SK-N-SH (cell line): ENCODE data around the gene PRKN. TPM values are rescaled to one million over a fixed set of nuclear protein-coding genes. Genes with fewer than 3 reads are reported as not detected.

Source experiments
- CTCF ChIA-PET: fragments of 300-600, 350-600 bp; formaldehyde crosslinking; extraction: SDS; loops from one replicate; lab custom pipeline; 2021; lab: Yijun Ruan, JAX
- POLR2A ChIA-PET: fragments of 350-600 bp; sonication (Branson Sonifier 250); formaldehyde crosslinking; extraction: SDS; loops from one replicate; lab custom pipeline; 2020; ENCODE audit warnings: antibody characterized with exemption, inconsistent platforms; lab: Yijun Ruan, JAX
- DNase-seq: peaks from one replicate; pipeline ENCODE4 v3.0.0; 2012
- H2AFZ ChIP-seq: fragments of 200-600 bp; sonication (generic); 2 replicates; pipeline ENCODE4 v1.8.1; 2016; ENCODE audit warnings: antibody characterized with exemption, mild to moderate bottlenecking, low read depth
- H3F3A ChIP-seq: fragments of 200-600 bp; sonication (generic); replicated peaks from 2 replicates; pipeline ENCODE3; 2016; ENCODE audit warnings: antibody characterized with exemption, mild to moderate bottlenecking; ENCODE audit not compliant: insufficient read depth
- H3K27ac ChIP-seq, 2 experiments: fragments of 200-500 bp in 1 of 2; fragments of 200-600 bp in 1 of 2; sonication (Bioruptor generic) in 1 of 2; sonication (generic), shearing (Covaris generic) in 1 of 2; 2 replicates each; pipeline versions ENCODE4 v1.5.1 to v1.6.1; 2014 to 2016; ENCODE audit warnings: low read depth in 2 of 2, inconsistent platforms in 1 of 2, low read length in 1 of 2, mild to moderate bottlenecking in 1 of 2, mixed read lengths in 1 of 2
- H3K27me3 ChIP-seq: fragments of 200-600 bp; sonication (generic), shearing (Covaris generic); 2 replicates; pipeline ENCODE4 v1.6.1; 2016; ENCODE audit warnings: mixed run types; ENCODE audit not compliant: insufficient read depth
- H3K36me3 ChIP-seq, 2 experiments: fragments of 200-500 bp in 1 of 2; fragments of 200-600 bp in 1 of 2; sonication (Bioruptor generic) in 1 of 2; sonication (generic) in 1 of 2; replicated peaks in 1 of 2; 2 replicates each; pipeline versions ENCODE3 to v1.5.1; 2014 to 2016; ENCODE audit warnings: low read length in 1 of 2, mild to moderate bottlenecking in 1 of 2; ENCODE audit not compliant: insufficient read depth in 2 of 2, control insufficient read depth in 1 of 2
- H3K4me1 ChIP-seq, 2 experiments: fragments of 200-500 bp in 1 of 2; fragments of 200-600 bp in 1 of 2; sonication (Bioruptor generic) in 1 of 2; sonication (generic), shearing (Covaris generic) in 1 of 2; 2 replicates each; pipeline versions ENCODE4 v1.5.1 to v1.6.1; 2014 to 2016; ENCODE audit warnings: low read depth in 1 of 2, low read length in 1 of 2, mixed run types in 1 of 2; ENCODE audit not compliant: insufficient read depth in 2 of 2, control insufficient read depth in 1 of 2
- H3K4me2 ChIP-seq: fragments of 200-600 bp; sonication (generic), shearing (Covaris generic); 2 replicates; pipeline ENCODE4 v1.6.1; 2017; ENCODE audit warnings: mixed run types
- H3K4me3 ChIP-seq, 2 experiments: fragments of 200-500 bp in 1 of 2; fragments of 200-600 bp in 1 of 2; sonication (Bioruptor generic) in 1 of 2; sonication (generic), shearing (Covaris generic) in 1 of 2; 2 replicates each; pipeline versions ENCODE4 v1.5.1 to v1.8.1; 2014 to 2016; ENCODE audit warnings: low read depth in 2 of 2, inconsistent platforms in 1 of 2, low read length in 1 of 2, mild to moderate bottlenecking in 1 of 2, mixed read lengths in 1 of 2, moderate library complexity in 1 of 2
- H3K79me2 ChIP-seq: fragments of 200-600 bp; sonication (generic); 2 replicates; pipeline ENCODE4 v1.8.1; 2017; ENCODE audit warnings: mild to moderate bottlenecking; ENCODE audit not compliant: insufficient read depth
- H3K9ac ChIP-seq: fragments of 200-600 bp; sonication (generic); 2 replicates; pipeline ENCODE4 v1.6.1; 2017; ENCODE audit warnings: mixed run types
- H3K9me2 ChIP-seq: fragments of 200-600 bp; sonication (generic); 2 replicates; pipeline ENCODE4 v1.6.1; 2017; ENCODE audit warnings: mixed run types
- H3K9me3 ChIP-seq: fragments of 200-600 bp; sonication (generic); 2 replicates; pipeline ENCODE4 v1.6.1; 2017; ENCODE audit warnings: mixed run types, mild to moderate bottlenecking, moderate library complexity
- H4K20me1 ChIP-seq: fragments of 200-600 bp; sonication (generic); 2 replicates; pipeline ENCODE4 v1.6.1; 2017; ENCODE audit warnings: mild to moderate bottlenecking, mixed run types; ENCODE audit not compliant: insufficient read depth
- EZH2phosphoT487 ChIP-seq: fragments of 200-600 bp; sonication (generic); IDR thresholded peaks from 2 replicates; pipeline ENCODE4 v1.6.1; 2017; ENCODE audit warnings: low read depth, mixed run types, mild to moderate bottlenecking, antibody characterized with exemption, moderate library complexity, borderline replicate concordance
- FOXM1 ChIP-seq: IDR thresholded peaks from 2 replicates; pipeline ENCODE4 v1.4.0; 2012; ENCODE audit warnings: low read depth, mild to moderate bottlenecking
- GATA2 ChIP-seq: sonication (generic); formaldehyde crosslinking; IDR thresholded peaks from 2 replicates; pipeline ENCODE4 v1.5.0; 2020; ENCODE audit warnings: mild to moderate bottlenecking, missing genetic modification reagents
- IRF3 ChIP-seq: fragments of 150-350 bp; IDR thresholded peaks from 2 replicates; pipeline ENCODE4 v1.6.1; 2016; ENCODE audit warnings: mild to moderate bottlenecking, low read depth, low read length
- JUND ChIP-seq: IDR thresholded peaks from 2 replicates; pipeline ENCODE4 v1.4.0; 2012
- MEF2A ChIP-seq: IDR thresholded peaks from 2 replicates; pipeline ENCODE4 v1.4.0; 2012; ENCODE audit warnings: low read depth, borderline replicate concordance
- MXI1 ChIP-seq: IDR thresholded peaks from 2 replicates; pipeline ENCODE4 v1.6.1; 2012; ENCODE audit warnings: mild to moderate bottlenecking, low read depth, low read length, improper control_type of control experiment
- RAD21 ChIP-seq: IDR thresholded peaks from 2 replicates; pipeline ENCODE4 v1.6.1; 2012; ENCODE audit warnings: mild to moderate bottlenecking, low read length
- RFX5 ChIP-seq: IDR thresholded peaks from 2 replicates; pipeline ENCODE4 v1.6.1; 2012; ENCODE audit warnings: mild to moderate bottlenecking, improper control_type of control experiment, low read length
- RXRA ChIP-seq: IDR thresholded peaks from 2 replicates; pipeline ENCODE4 v1.4.0; 2012; ENCODE audit warnings: low read depth, mild to moderate bottlenecking, borderline replicate concordance
- SIN3A ChIP-seq: IDR thresholded peaks from 2 replicates; pipeline ENCODE4 v1.6.1; 2012; ENCODE audit warnings: low read depth, mild to moderate bottlenecking, low read length, moderate library complexity, borderline replicate concordance
- TCF12 ChIP-seq: IDR thresholded peaks from 2 replicates; pipeline ENCODE4 v1.4.0; 2012
- USF2 ChIP-seq: fragments of 150-350 bp; IDR thresholded peaks from 2 replicates; pipeline ENCODE4 v1.6.1; 2017; ENCODE audit warnings: antibody characterized with exemption, low read length, low read depth, borderline replicate concordance
- WGBS: methylation state at CpG from one replicate; pipeline ENCODE4 v1.1.6; 2017; ENCODE audit warnings: low lambda C conversion rate; 5-methylcytosine and 5-hydroxymethylcytosine counted together
- polyA plus RNA-seq, 3 experiments: library from polyadenylated mRNA; depleted of rRNA; stranded (reverse); fragments of >200 nt; gene quantifications; 2 replicates each; pipeline ENCODE4 v1.2.3, GENCODE V29; 2012
- TF ChIP-seq, protein P1 (sequence below): IDR thresholded peaks from 2 replicates; pipeline ENCODE4 v1.4.0; 2012; ENCODE audit warnings: low read depth
- TF ChIP-seq, protein P2 (sequence below): IDR thresholded peaks from 2 replicates; pipeline ENCODE4 v1.4.0; 2012; ENCODE audit warnings: low read depth, borderline replicate concordance

The PRKN gene
- polyA plus RNA-seq, 1 of the 3 experiments (the other 2 are of a cell fraction): 0.76 TPM

GRCh38 chr6:161455848-161456247 lies 1271.7 kb downstream of the PRKN start:
- WGBS: 80% methylated on average over 5 of the region's 5 CpGs
- H3K9me3 ChIP-seq: no peaks in the 10 kb centered on the region
- no peaks in the 10 kb centered on the region; a peak in 1 of 4 replicates for H3K4me1 ChIP-seq
- no peak overlapping the region for H3K4me2 ChIP-seq
- no peaks in the 10 kb centered on the region for H3K79me2 ChIP-seq
- CTCF ChIA-PET: no interaction called here
- no peaks in the 10 kb centered on the region for H4K20me1 ChIP-seq
- H3K36me3 ChIP-seq: no peaks in the 10 kb centered on the region
- H3K9ac ChIP-seq: no peak overlapping the region
- H3K4me3 ChIP-seq: no peak overlapping the region
- no peak for TF ChIP-seq FOXM1
- no peaks in the 10 kb centered on the region for H3F3A ChIP-seq
- POLR2A ChIA-PET: no interaction called here
- H3K27ac ChIP-seq: no peak overlapping the region
- no peak overlapping the region for H2AFZ ChIP-seq
- no peak for DNase-seq
- H3K27me3 ChIP-seq: no peaks in the 10 kb centered on the region
- no peaks in the 10 kb centered on the region for H3K9me2 ChIP-seq

- no peaks in the 10 kb centered on the region for H3K27me3 ChIP-seq
- no peaks in the 10 kb centered on the region; a peak in 1 of 4 replicates for H3K4me1 ChIP-seq
- CTCF ChIA-PET: no interaction called here
- H3K36me3 ChIP-seq: no peaks in the 10 kb centered on the region
- no peak overlapping the region for H3K4me2 ChIP-seq
- H3K4me3 ChIP-seq: no peak overlapping the region
- no peak for TF ChIP-seq FOXM1
- no peak for TF ChIP-seq MEF2A
- TF ChIP-seq, protein P1, sequence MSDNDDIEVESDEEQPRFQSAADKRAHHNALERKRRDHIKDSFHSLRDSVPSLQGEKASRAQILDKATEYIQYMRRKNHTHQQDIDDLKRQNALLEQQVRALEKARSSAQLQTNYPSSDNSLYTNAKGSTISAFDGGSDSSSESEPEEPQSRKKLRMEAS: no peak
- no peak for TF ChIP-seq RAD21
- no peak for TF ChIP-seq JUND
- TF ChIP-seq IRF3: no peak
- TF ChIP-seq GATA2 (CRISPR knock-in tag): no peak
- TF ChIP-seq MXI1: no peak
- TF ChIP-seq USF2: no peak
- TF ChIP-seq SIN3A: no peak
- TF ChIP-seq RXRA: no peak
- POLR2A ChIA-PET: no interaction called here
- no peak overlapping the region for H2AFZ ChIP-seq
- WGBS: 92% methylated on average over 4 of the region's 4 CpGs
- no peak for DNase-seq
- H3K79me2 ChIP-seq: no peaks in the 10 kb centered on the region
- no peak overlapping the region for H3K9ac ChIP-seq
- H3K9me2 ChIP-seq: no peaks in the 10 kb centered on the region
- no peak overlapping the region for H3K27ac ChIP-seq
- no peaks in the 10 kb centered on the region for H3F3A ChIP-seq
- no peaks in the 10 kb centered on the region for H4K20me1 ChIP-seq
- H3K9me3 ChIP-seq: no peaks in the 10 kb centered on the region
Observed at GRCh38 chr6:161453558-161453957, 1274.0 kb downstream of the PRKN start.

GRCh38 chr6:161452241-161452640 lies 1275.3 kb downstream of the PRKN start:
- no peaks in the 10 kb centered on the region for H3K9me3 ChIP-seq
- no peaks in the 10 kb centered on the region for H3K79me2 ChIP-seq
- TF ChIP-seq RFX5 (no peak), EZH2phosphoT487 (no peak), MXI1 (no peak), TCF12 (no peak)
- TF ChIP-seq, protein P2, sequence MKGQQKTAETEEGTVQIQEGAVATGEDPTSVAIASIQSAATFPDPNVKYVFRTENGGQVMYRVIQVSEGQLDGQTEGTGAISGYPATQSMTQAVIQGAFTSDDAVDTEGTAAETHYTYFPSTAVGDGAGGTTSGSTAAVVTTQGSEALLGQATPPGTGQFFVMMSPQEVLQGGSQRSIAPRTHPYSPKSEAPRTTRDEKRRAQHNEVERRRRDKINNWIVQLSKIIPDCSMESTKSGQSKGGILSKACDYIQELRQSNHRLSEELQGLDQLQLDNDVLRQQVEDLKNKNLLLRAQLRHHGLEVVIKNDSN: no peak
- H3K4me2 ChIP-seq: no peak overlapping the region
- H3K4me1 ChIP-seq: no peaks in the 10 kb centered on the region
- no peak overlapping the region for H2AFZ ChIP-seq
- ChIA-PET POLR2A (no interaction called here), CTCF (interaction anchor here (1.0 kb wide), 1 partner anchor 34 kb away, joined by 4 read pairs; no protein-coding TSS in a partner anchor)
- H3K4me3 ChIP-seq: no peak overlapping the region
- no peak for DNase-seq
- no peaks in the 10 kb centered on the region for H4K20me1 ChIP-seq
- H3K27me3 ChIP-seq: no peaks in the 10 kb centered on the region
- no peaks in the 10 kb centered on the region for H3K9me2 ChIP-seq
- H3K36me3 ChIP-seq: peaks cover 0 to 3% of the 10 kb centered on the region in 2 experiments
- H3K9ac ChIP-seq: no peak overlapping the region
- WGBS: 95% methylated on average over 3 of the region's 3 CpGs
- H3F3A ChIP-seq: no peaks in the 10 kb centered on the region
- no peak overlapping the region for H3K27ac ChIP-seq
